IMR-90 (cell line): ENCODE measurements around the gene TJP1. TPM values are rescaled to one million over a fixed set of nuclear protein-coding genes. Genes with fewer than 3 reads are reported as not detected.

Experiments
- ATAC-seq: fragments of 200-7000 bp; cut with Tn5 transposase; 2 replicates; pipeline ENCODE4 v1.9.1; 2020; ENCODE audit warnings: low read depth, mild to moderate bottlenecking, moderate library complexity
- BruUV-seq: library from RNA; stranded (reverse); fragments of 400-500 nt; replicated peaks from 2 replicates; lab custom pipeline; 2021; lab: Mats Ljungman, UMichigan
- CTCF ChIA-PET: fragments of 300-600 bp; formaldehyde crosslinking; extraction: SDS; loops from one replicate; lab custom pipeline; 2021; ENCODE audit warnings: antibody characterized with exemption; lab: Yijun Ruan, JAX
- POLR2A ChIA-PET: fragments of 300-600 bp; sonication (Branson Sonifier 250); formaldehyde crosslinking; loops from one replicate; lab custom pipeline; 2022; ENCODE audit warnings: antibody characterized with exemption; ENCODE audit not compliant: unreplicated experiment; lab: Charles Lee
- DNase-seq: peaks from one replicate; pipeline ENCODE4 v3.0.0; 2013
- H2AFZ ChIP-seq: replicated peaks from 2 replicates; pipeline ENCODE3; 2013; ENCODE audit warnings: low read length, mild to moderate bottlenecking; ENCODE audit not compliant: poor library complexity
- H2AK5ac ChIP-seq: 2 replicates; pipeline ENCODE4 v1.6.1; 2013; ENCODE audit warnings: low read depth, low read length, inconsistent platforms
- H2AK9ac ChIP-seq: replicated peaks from 2 replicates; pipeline ENCODE3; 2013; ENCODE audit warnings: mild to moderate bottlenecking, low read depth, low read length, moderate library complexity; ENCODE audit not compliant: poor library complexity
- H2BK120ac ChIP-seq: 2 replicates; pipeline ENCODE4 v1.6.1; 2013; ENCODE audit warnings: low read depth, low read length, inconsistent platforms
- H2BK15ac ChIP-seq: 3 replicates; pipeline ENCODE4 v1.6.1; 2013; ENCODE audit warnings: low read depth, low read length, inconsistent platforms
- H2BK20ac ChIP-seq: 2 replicates; pipeline ENCODE4 v1.6.1; 2013; ENCODE audit warnings: low read depth, mild to moderate bottlenecking, inconsistent platforms, low read length, moderate library complexity
- H2BK5ac ChIP-seq: 2 replicates; pipeline ENCODE4 v1.6.1; 2013; ENCODE audit warnings: mild to moderate bottlenecking, low read depth, low read length, inconsistent platforms; ENCODE audit not compliant: poor library complexity, severe bottlenecking
- H3K14ac ChIP-seq: replicated peaks from 2 replicates; pipeline ENCODE4 v1.6.1; 2013; ENCODE audit warnings: low read depth, low read length, inconsistent platforms
- H3K18ac ChIP-seq: 2 replicates; pipeline ENCODE4 v1.6.1; 2013; ENCODE audit warnings: low read depth, low read length, control low read depth
- H3K23ac ChIP-seq: 2 replicates; pipeline ENCODE4 v1.6.1; 2013; ENCODE audit warnings: low read depth, low read length, inconsistent platforms
- H3K27ac ChIP-seq: 2 replicates; pipeline ENCODE4 v1.5.1; 2013; ENCODE audit warnings: mild to moderate bottlenecking, control low read depth, low read length; ENCODE audit not compliant: insufficient read depth
- H3K27me3 ChIP-seq: 2 replicates; pipeline ENCODE4 v1.6.1; 2013; ENCODE audit warnings: low read length; ENCODE audit not compliant: control insufficient read depth, insufficient read depth
- H3K36me3 ChIP-seq: 2 replicates; pipeline ENCODE4 v1.6.1; 2013; ENCODE audit warnings: low read length, mixed read lengths; ENCODE audit not compliant: control insufficient read depth, insufficient read depth
- H3K4ac ChIP-seq: 2 replicates; pipeline ENCODE4 v1.6.1; 2013; ENCODE audit warnings: low read depth, low read length, inconsistent platforms
- H3K4me1 ChIP-seq: 2 replicates; pipeline ENCODE4 v1.6.1; 2013; ENCODE audit warnings: low read length, mixed read lengths; ENCODE audit not compliant: control insufficient read depth, insufficient read depth
- H3K4me2 ChIP-seq: 2 replicates; pipeline ENCODE4 v1.6.1; 2013; ENCODE audit warnings: low read depth, mild to moderate bottlenecking, control low read depth, low read length, moderate library complexity
- H3K4me3 ChIP-seq: 2 replicates; pipeline ENCODE4 v1.5.1; 2013; ENCODE audit warnings: low read depth, mild to moderate bottlenecking, control low read depth, low read length, moderate library complexity; ENCODE audit not compliant: insufficient read depth
- H3K56ac ChIP-seq: 2 replicates; pipeline ENCODE4 v1.6.1; 2013; ENCODE audit warnings: low read length, inconsistent platforms; ENCODE audit not compliant: insufficient read depth; ENCODE audit errors: extremely low read depth
- H3K79me1 ChIP-seq, 2 experiments: 2 replicates each; pipeline ENCODE4 v1.6.1; 2013; ENCODE audit warnings: low read length in 2 of 2, inconsistent platforms in 1 of 2, low read depth in 1 of 2
- H3K9ac ChIP-seq: 2 replicates; pipeline ENCODE4 v1.6.1; 2013; ENCODE audit warnings: low read depth, low read length, control low read depth
- H3K9me1 ChIP-seq: 2 replicates; pipeline ENCODE4 v1.6.1; 2013; ENCODE audit warnings: low read length, inconsistent platforms; ENCODE audit not compliant: insufficient read depth
- H3K9me3 ChIP-seq: 2 replicates; pipeline ENCODE4 v1.6.1; 2013; ENCODE audit warnings: low read length; ENCODE audit not compliant: control insufficient read depth, insufficient read depth
- H4K20me1 ChIP-seq: 2 replicates; pipeline ENCODE4 v1.6.1; 2013; ENCODE audit warnings: low read length, inconsistent platforms; ENCODE audit not compliant: insufficient read depth
- H4K5ac ChIP-seq: 2 replicates; pipeline ENCODE4 v1.6.1; 2013; ENCODE audit warnings: mild to moderate bottlenecking, low read depth, low read length, control low read depth
- H4K8ac ChIP-seq, 2 experiments: 2 replicates each; pipeline ENCODE4 v1.6.1; 2013; ENCODE audit warnings: low read depth in 2 of 2, low read length in 2 of 2, control low read depth in 1 of 2, inconsistent platforms in 1 of 2
- H4K91ac ChIP-seq: 2 replicates; pipeline ENCODE4 v1.6.1; 2013; ENCODE audit warnings: low read depth, low read length, inconsistent platforms; ENCODE audit not compliant: insufficient read depth
- CEBPB ChIP-seq: IDR thresholded peaks from 2 replicates; pipeline ENCODE4 v1.6.1; 2012; ENCODE audit warnings: low read depth, low read length, improper control_type of control experiment
- NFE2L2 ChIP-seq: fragments of 150-350 bp; IDR thresholded peaks from 2 replicates; pipeline ENCODE4 v1.6.1; 2016; ENCODE audit warnings: low read depth, mild to moderate bottlenecking, low read length
- WGBS, 2 experiments: methylation state at CpG; one replicate each; pipeline versions ENCODE4 v1.1.5 to v1.1.7; 2013; ENCODE audit warnings: missing lambda C conversion rate in 2 of 2; ENCODE audit not compliant: insufficient read length in 1 of 2; ENCODE audit errors: extremely low coverage in 2 of 2; 5-methylcytosine and 5-hydroxymethylcytosine counted together
- dilution Hi-C: fragments of 300-500 bp; cut with HindIII; formaldehyde crosslinking; loops from one replicate; pipeline ENCODE4 v1.14.3; 2018; ENCODE audit warnings: low sequenced_read_pairs; ENCODE audit not compliant: unreplicated experiment
- in situ Hi-C: fragments of 300-500 bp; cut with MboI; formaldehyde crosslinking; loops from 3 replicates; pipeline ENCODE4 v1.14.3; 2019; ENCODE audit warnings: low sequenced_read_pairs, inconsistent platforms, mixed read lengths
- intact Hi-C: fragments of 100-400 bp; cut with micrococcal nuclease; formaldehyde crosslinking; loops from 2 replicates; pipeline ENCODE4 v1.10.0; 2022
- polyA plus RNA-seq, 3 experiments: library from polyadenylated mRNA; depleted of rRNA; stranded (reverse); fragments of >200 nt; gene quantifications; 2 replicates each; pipeline ENCODE4 v1.2.3, GENCODE V29; 2012; ENCODE audit warnings: low replicate concordance in 1 of 3
- total RNA-seq: library from RNA; depleted of rRNA; stranded (reverse); fragments of >200 nt; gene quantifications from 2 replicates; pipeline ENCODE4 v1.2.3, GENCODE V29; 2012

The TJP1 gene
- total and polyA plus RNA-seq, 2 of the 4 experiments (the other 2 are of a cell fraction): 42.2 to 43.4 TPM

DNA sequence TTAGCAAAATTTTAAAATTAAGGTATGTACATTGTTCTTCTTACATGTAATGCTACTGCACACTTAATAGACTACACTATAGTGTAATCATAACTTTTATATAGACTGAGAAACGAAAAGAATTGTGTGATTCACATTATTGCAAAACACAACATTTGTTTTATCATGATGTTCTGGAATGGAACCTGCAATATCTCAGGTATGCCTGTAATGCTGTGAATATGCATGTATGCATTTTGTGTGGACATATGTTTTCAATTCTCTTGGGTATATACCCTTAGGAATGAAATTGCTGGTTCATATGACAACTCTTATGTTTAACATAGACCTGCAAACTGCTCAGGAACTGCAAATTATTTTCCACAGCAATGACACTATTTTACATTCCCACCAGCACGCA lies 38.6 kb upstream of the TJP1 start:
- Histone ChIP-seq H2BK20ac (peak overlapping the region; percentile 29; the same call in 1 of the 2 replicates), H3K4ac (no peak overlapping the region), H3K27me3 (no peaks in the 10 kb centered on the region), H2BK5ac (no peak overlapping the region), H2AK9ac (no peak overlapping the region), H3K23ac (no peak overlapping the region), H3K18ac (no peak overlapping the region), H3K14ac (0 out of 2 replicates have a peak overlapping the region, but pooled peaks have one; percentile 12), H3K9me3 (no peaks in the 10 kb centered on the region), H3K9ac (no peak overlapping the region), H2AK5ac (no peak overlapping the region), H4K91ac (no peak overlapping the region), H3K27ac (no peak overlapping the region), H3K4me1 (peaks cover 10% of the 10 kb centered on the region), H2BK120ac (no peak overlapping the region), H2AFZ (no peak overlapping the region), H4K5ac (no peak overlapping the region), H4K20me1 (no peaks in the 10 kb centered on the region), H3K4me3 (no peak overlapping the region), H3K9me1 (peaks cover 5% of the 10 kb centered on the region; the same call in 1 of the 2 replicates), H2BK15ac (0 out of 3 replicates have a peak overlapping the region, but pooled peaks have one; percentile 32), H4K8ac (no peak overlapping the region), H3K56ac (no peak overlapping the region), H3K36me3 (no peaks in the 10 kb centered on the region), H3K79me1 (no peaks in the 10 kb centered on the region), H3K4me2 (no peak overlapping the region)
- dilution Hi-C loops: no loop called here
- DNase-seq: peak; percentile 37
- ChIA-PET POLR2A (no interaction called here), CTCF (interaction anchor here (1.1 kb wide), 1 partner anchor 65 kb away, joined by 3 read pairs; no protein-coding TSS in a partner anchor)
- ATAC-seq: no peak
- WGBS, 2 experiments: no CpG with 5 or more reads among the region's 2 CpGs
- no TSS peak for BruUV-seq
- TF ChIP-seq NFE2L2 (no peak), CEBPB (peak; percentile 65)
- intact Hi-C loops: no loop called here
- in situ Hi-C loops: no loop called here
